GM18861 (cell line): ENCODE measurements around the gene SCAF1.
A peak's percentile ranks its signal among the peaks of the same experiment; 100 is the strongest.
"Not testable (repeated sequence)": the region's sequence is repeated elsewhere in the genome, so short reads cannot be mapped to it uniquely, and the experiment has no call there.

Source experiments
- ATAC-seq: cut with Tn5 transposase; IDR thresholded peaks from one replicate; pipeline ENCODE4 v1.9.1; 2021; ENCODE audit not compliant: unreplicated experiment

SCAF1 gene

GRCh38 chr19:49615861-49616260 lies 26.1 kb upstream of the SCAF1 start:
- ATAC-seq, result no peak

GRCh38 chr19:49616532-49616931 lies 25.5 kb upstream of the SCAF1 start:
- ATAC-seq, result no peak

GRCh38 chr19:49616945-49617344 lies 25.1 kb upstream of the SCAF1 start:
- no peak for ATAC-seq

GRCh38 chr19:49617860-49618259 lies 24.1 kb upstream of the SCAF1 start:
- not testable (repeated sequence) for ATAC-seq

- ATAC-seq, result no peak
Measured at GRCh38 chr19:49624967-49625910, 16.8 kb upstream of the SCAF1 start.

- no peak for ATAC-seq
Measured at GRCh38 chr19:49626226-49626625, 15.8 kb upstream of the SCAF1 start.

- no peak for ATAC-seq
Measured at GRCh38 chr19:49629659-49630058, 12.3 kb upstream of the SCAF1 start.

- no peak for ATAC-seq
Measured at GRCh38 chr19:49631014-49631588, 10.9 kb upstream of the SCAF1 start.

GRCh38 chr19:49631610-49632192 lies 10.3 kb upstream of the SCAF1 start:
- no peak for ATAC-seq

- no peak for ATAC-seq
Measured at GRCh38 chr19:49632576-49632975, 9.4 kb upstream of the SCAF1 start.

- ATAC-seq, result not testable (repeated sequence)
Measured at GRCh38 chr19:49633273-49633672, 8.7 kb upstream of the SCAF1 start.

GRCh38 chr19:49635530-49636232 lies 6.3 kb upstream of the SCAF1 start:
- no peak for ATAC-seq

- ATAC-seq, result no peak
Measured at GRCh38 chr19:49636233-49636932, 5.6 kb upstream of the SCAF1 start.

GRCh38 chr19:49637821-49638738 lies 3.9 kb upstream of the SCAF1 start:
- no peak for ATAC-seq

GRCh38 chr19:49639401-49640112 lies 2.5 kb upstream of the SCAF1 start:
- ATAC-seq, result no peak

- peak; percentile 49 for ATAC-seq
Measured at GRCh38 chr19:49640113-49640898, 1.7 kb upstream of the SCAF1 start, which contains the start of gene RRAS. TSS of gene RRAS (minus strand) at chr19:49640143. CDS start at chr19:49640098, 45 bp downstream.

- no peak for ATAC-seq
Measured at GRCh38 chr19:49642492-49643035, 555 bp downstream of the SCAF1 start.

GRCh38 chr19:49643466-49643865 lies 1.5 kb downstream of the SCAF1 start:
- no peak for ATAC-seq
